B cell (primary cell): ENCODE data around the gene TIMM44.

Experiments
- CTCF ChIP-seq: fragments of 200-600 bp; IDR thresholded peaks from one replicate; pipeline ENCODE4 v1.8.0; 2022; ENCODE audit warnings: antibody characterized with exemption, mild to moderate bottlenecking
- EZH2 ChIP-seq: IDR thresholded peaks from 2 replicates; pipeline ENCODE4 v1.6.1; 2012; ENCODE audit warnings: borderline replicate concordance, low read depth, mild to moderate bottlenecking, moderate library complexity, low read length; ENCODE audit not compliant: insufficient read depth, poor library complexity, severe bottlenecking

GRCh38 chr19:7979011-7979410, 35.5 kb upstream of the TIMM44 start:
- TF ChIP-seq CTCF = no peak
- no peak for TF ChIP-seq EZH2
